Esophagus muscularis mucosa (tissue), 4 donors: ENCODE data around the gene PIGL.

Experiments used
- EP300 ChIP-seq: sonication (generic); formaldehyde crosslinking; IDR thresholded peaks from one replicate; pipeline ENCODE4 v1.6.1; 2017; ENCODE audit warnings: antibody characterized with exemption
- POLR2A ChIP-seq: fragments of 450-650 bp; IDR thresholded peaks from one replicate; pipeline ENCODE4 v1.6.1; 2017; ENCODE audit warnings: antibody characterized with exemption, moderate library complexity, mild to moderate bottlenecking, low read depth
- POLR2AphosphoS5 ChIP-seq, 2 donors: sonication (generic); formaldehyde crosslinking; IDR thresholded peaks; one replicate each; pipeline ENCODE4 v1.6.1; 2017; ENCODE audit warnings: antibody characterized with exemption in 2 of 2
- TF ChIP-seq, protein P1 (sequence below), 3 experiments: fragments of 200-600 bp in 2 of 3; fragments of 450-650 bp in 1 of 3; sonication (generic) in 2 of 3; IDR thresholded peaks; one replicate each; pipeline ENCODE4 v1.5.1; 2017 to 2019; ENCODE audit warnings: antibody characterized with exemption in 3 of 3, mild to moderate bottlenecking in 2 of 3, moderate library complexity in 1 of 3

DNA sequence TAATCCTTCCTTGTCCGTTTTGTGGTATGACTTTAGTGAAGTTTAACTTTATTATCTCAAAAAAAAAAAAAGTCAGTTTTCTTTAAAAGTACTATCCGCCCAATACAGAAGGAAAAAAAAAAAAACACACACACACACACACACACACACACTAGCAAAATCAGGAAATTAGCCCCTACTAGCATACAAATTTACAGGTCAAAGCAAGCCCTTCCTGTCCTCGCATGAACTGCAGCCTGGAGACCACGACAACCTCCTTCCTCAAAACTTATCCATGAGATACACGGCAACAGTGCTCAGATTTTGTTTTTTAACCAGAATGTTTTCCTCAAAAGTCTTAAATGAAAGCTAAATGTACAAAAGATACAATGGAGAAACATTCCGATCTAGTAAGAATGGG lies 17.9 kb upstream of the PIGL start:
- TF ChIP-seq, protein P1, sequence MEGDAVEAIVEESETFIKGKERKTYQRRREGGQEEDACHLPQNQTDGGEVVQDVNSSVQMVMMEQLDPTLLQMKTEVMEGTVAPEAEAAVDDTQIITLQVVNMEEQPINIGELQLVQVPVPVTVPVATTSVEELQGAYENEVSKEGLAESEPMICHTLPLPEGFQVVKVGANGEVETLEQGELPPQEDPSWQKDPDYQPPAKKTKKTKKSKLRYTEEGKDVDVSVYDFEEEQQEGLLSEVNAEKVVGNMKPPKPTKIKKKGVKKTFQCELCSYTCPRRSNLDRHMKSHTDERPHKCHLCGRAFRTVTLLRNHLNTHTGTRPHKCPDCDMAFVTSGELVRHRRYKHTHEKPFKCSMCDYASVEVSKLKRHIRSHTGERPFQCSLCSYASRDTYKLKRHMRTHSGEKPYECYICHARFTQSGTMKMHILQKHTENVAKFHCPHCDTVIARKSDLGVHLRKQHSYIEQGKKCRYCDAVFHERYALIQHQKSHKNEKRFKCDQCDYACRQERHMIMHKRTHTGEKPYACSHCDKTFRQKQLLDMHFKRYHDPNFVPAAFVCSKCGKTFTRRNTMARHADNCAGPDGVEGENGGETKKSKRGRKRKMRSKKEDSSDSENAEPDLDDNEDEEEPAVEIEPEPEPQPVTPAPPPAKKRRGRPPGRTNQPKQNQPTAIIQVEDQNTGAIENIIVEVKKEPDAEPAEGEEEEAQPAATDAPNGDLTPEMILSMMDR (IDR thresholded peaks at IDR 0.05): no peak
- TF ChIP-seq POLR2A (no peak), POLR2AphosphoS5 (IDR thresholded peaks at IDR 0.05) (no peak), EP300 (no peak)
